GM19467 (cell line): ENCODE measurements around the gene DAPK2.
"Not testable (repeated sequence)": the region's sequence is repeated elsewhere in the genome, so short reads cannot be mapped to it uniquely, and the experiment has no call there.

Experiments used
- ATAC-seq: cut with Tn5 transposase; IDR thresholded peaks from one replicate; pipeline ENCODE4 v1.9.1; 2021; ENCODE audit warnings: mild to moderate bottlenecking, moderate library complexity; ENCODE audit not compliant: unreplicated experiment

The DAPK2 gene

GRCh38 chr15:64046421-64047153 lies at the start of gene DAPK2:
TSS of gene DAPK2 (minus strand) at chr15:64046485. CDS start at chr15:64040261, 6,224 bp downstream.
- peak; percentile 54 for ATAC-seq

GRCh38 chr15:64095431-64095794 lies 49.1 kb upstream of the DAPK2 start:
- ATAC-seq: no peak

GRCh38 chr15:64093627-64094417 lies 47.5 kb upstream of the DAPK2 start, which contains the start of gene CIAO2A:
TSS of gene CIAO2A (minus strand) at chr15:64093838. CDS start at chr15:64093768, 70 bp downstream.
- ATAC-seq: peak; percentile 50

- no peak for ATAC-seq
Measured at GRCh38 chr15:64092864-64093626, 46.8 kb upstream of the DAPK2 start.

- no peak for ATAC-seq
Measured at GRCh38 chr15:64092075-64092820, 46.0 kb upstream of the DAPK2 start.

- no peak for ATAC-seq
Measured at GRCh38 chr15:64090527-64090926, 44.2 kb upstream of the DAPK2 start.

GRCh38 chr15:64089543-64090280 lies 43.4 kb upstream of the DAPK2 start:
- no peak for ATAC-seq

- no peak for ATAC-seq
Measured at GRCh38 chr15:64082757-64083156, 36.5 kb upstream of the DAPK2 start.

GRCh38 chr15:64073496-64073895 lies 27.2 kb upstream of the DAPK2 start:
- ATAC-seq: not testable (repeated sequence)

- ATAC-seq: no peak
Measured at GRCh38 chr15:64072812-64073211, 26.5 kb upstream of the DAPK2 start.

GRCh38 chr15:64071931-64072765 lies 25.9 kb upstream of the DAPK2 start:
- ATAC-seq: no peak

- ATAC-seq: no peak
Measured at GRCh38 chr15:64070965-64071851, 24.9 kb upstream of the DAPK2 start.

- ATAC-seq: no peak
Measured at GRCh38 chr15:64070106-64070505, 23.8 kb upstream of the DAPK2 start.

- no peak for ATAC-seq
Measured at GRCh38 chr15:64068133-64068532, 21.8 kb upstream of the DAPK2 start.

GRCh38 chr15:64067564-64068030 lies 21.3 kb upstream of the DAPK2 start:
- no peak for ATAC-seq

GRCh38 chr15:64066451-64066850 lies 20.2 kb upstream of the DAPK2 start:
- ATAC-seq: no peak

GRCh38 chr15:64060716-64061115 lies 14.4 kb upstream of the DAPK2 start:
- ATAC-seq: no peak

- not testable (repeated sequence) for ATAC-seq
Measured at GRCh38 chr15:64059104-64059503, 12.8 kb upstream of the DAPK2 start.
